Tibial nerve (tissue), 4 donors: ENCODE results near the gene NTRK1. TPM values are rescaled to one million over a fixed set of nuclear protein-coding genes. Genes with fewer than 3 reads are reported as not detected.

Experiments
- DNase-seq, 2 donors: peaks; one replicate each; pipeline ENCODE4 v3.0.0-alpha.2; 2019; ENCODE audit warnings: low spot score in 2 of 2
- H3K27ac ChIP-seq, 4 donors: fragments of 200-600 bp; sonication (generic) in 3 of 4; one replicate each; pipeline ENCODE4 v1.5.1; 2017 to 2019; ENCODE audit warnings: mild to moderate bottlenecking in 1 of 4
- H3K27me3 ChIP-seq, 2 donors: fragments of 200-600 bp; sonication (generic) in 1 of 2; one replicate each; pipeline versions ENCODE4 v1.5.1 to v1.6.0; 2017 to 2019
- H3K36me3 ChIP-seq, 3 donors: fragments of 200-600 bp; sonication (generic); one replicate each; pipeline ENCODE4 v1.5.1; 2018 to 2019
- H3K4me1 ChIP-seq, 4 donors: fragments of 200-600 bp; sonication (generic) in 3 of 4; one replicate each; pipeline ENCODE4 v1.5.1; 2017 to 2019
- H3K4me3 ChIP-seq, 4 donors: fragments of 200-600 bp; sonication (generic) in 3 of 4; one replicate each; pipeline ENCODE4 v1.5.1; 2017 to 2019; ENCODE audit warnings: mild to moderate bottlenecking in 1 of 4, moderate library complexity in 1 of 4
- H3K9me3 ChIP-seq, 4 donors: fragments of 200-600 bp; sonication (generic) in 3 of 4; one replicate each; pipeline ENCODE4 v1.5.1; 2017 to 2019
- EP300 ChIP-seq, 2 donors: sonication (generic); formaldehyde crosslinking; IDR thresholded peaks; one replicate each; pipeline ENCODE4 v1.6.1; 2017; ENCODE audit warnings: antibody characterized with exemption in 2 of 2, mild to moderate bottlenecking in 1 of 2
- POLR2A ChIP-seq, 2 donors: fragments of 450-650 bp; IDR thresholded peaks; one replicate each; pipeline ENCODE4 v1.6.1; 2017; ENCODE audit warnings: antibody characterized with exemption in 2 of 2, mild to moderate bottlenecking in 2 of 2, moderate library complexity in 2 of 2
- WGBS, 2 donors: methylation state at CpG; one replicate each; pipeline ENCODE4 v1.1.5; 2018; 5-methylcytosine and 5-hydroxymethylcytosine counted together
- total RNA-seq, 4 donors: library from RNA; depleted of rRNA; stranded (reverse); fragments of >200 nt; gene quantifications; one replicate each; pipeline ENCODE4 v1.1.0, GENCODE V29; 2016
- TF ChIP-seq, protein P1 (sequence below), 5 experiments: fragments of 200-600 bp in 3 of 5; fragments of 450-650 bp in 2 of 5; sonication (generic) in 3 of 5; IDR thresholded peaks; one replicate each; pipeline ENCODE4 v1.5.1; 2016 to 2019; ENCODE audit warnings: antibody characterized with exemption in 5 of 5, mild to moderate bottlenecking in 3 of 5, moderate library complexity in 2 of 5

The NTRK1 gene
- total RNA-seq, 4 donors from 2014 or later: 0.22 to 0.42 (median 0.39) TPM; not detected in 1

DNA sequence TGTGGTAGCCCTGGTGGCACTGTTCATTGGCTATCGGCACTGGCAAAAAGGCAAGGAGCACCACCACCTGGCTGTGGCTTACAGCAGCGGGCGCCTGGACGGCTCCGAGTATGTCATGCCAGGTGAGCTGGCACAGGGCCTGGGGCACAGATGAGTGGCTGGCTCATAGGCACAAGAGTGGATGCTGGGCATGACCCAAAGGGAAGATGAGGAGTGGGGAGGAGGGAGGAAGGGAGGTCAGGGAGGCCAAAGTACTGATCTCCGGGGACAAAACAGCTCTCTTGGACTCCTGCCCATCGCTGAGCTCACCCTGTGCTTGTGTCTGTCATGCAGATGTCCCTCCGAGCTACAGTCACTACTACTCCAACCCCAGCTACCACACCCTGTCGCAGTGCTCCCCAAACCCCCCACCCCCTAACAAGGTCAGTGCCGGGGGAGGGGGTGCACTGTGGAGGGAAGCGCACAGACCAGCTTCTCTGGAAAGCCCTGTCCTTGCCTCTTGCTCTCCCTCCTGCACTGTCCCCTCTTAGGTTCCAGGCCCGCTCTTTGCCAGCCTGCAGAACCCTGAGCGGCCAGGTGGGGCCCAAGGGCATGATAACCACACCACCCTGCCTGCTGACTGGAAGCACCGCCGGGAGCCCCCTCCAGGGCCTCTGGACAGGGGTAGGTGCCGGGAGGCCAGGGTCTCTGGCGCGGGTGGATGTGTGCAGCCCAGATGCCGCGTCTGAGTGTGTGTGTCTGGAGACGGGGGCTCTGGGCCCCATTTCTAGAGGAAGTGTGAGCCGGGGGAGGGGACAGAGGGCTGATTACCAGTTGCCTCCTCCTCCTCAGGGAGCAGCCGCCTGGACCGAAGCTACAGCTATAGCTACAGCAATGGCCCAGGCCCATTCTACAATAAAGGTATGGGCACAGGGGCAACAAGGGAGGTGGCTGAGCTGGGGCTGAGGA is 52.5 kb downstream of the NTRK1 start:
- Histone ChIP-seq H3K36me3 (peaks cover 0 to 73% (median 0%) of the 10 kb centered on the region in 3 donors), H3K27ac (no peak overlapping the region), H3K4me3 (no peak overlapping the region), H3K9me3 (peaks cover 0 to 7% (median 0%) of the 10 kb centered on the region in 4 donors), H3K27me3 (peaks cover 0 to 6% of the 10 kb centered on the region in 2 donors), H3K4me1 (peaks cover 0 to 27% (median 2%) of the 10 kb centered on the region in 4 donors)
- 63 to 65% methylated on average over 21 to 24 of the region's 24 CpGs for WGBS, 2 donors
- TF ChIP-seq EP300 (IDR thresholded peaks at IDR 0.05) (no peak), POLR2A (IDR thresholded peaks at IDR 0.05) (no peak)
- TF ChIP-seq, protein P1, sequence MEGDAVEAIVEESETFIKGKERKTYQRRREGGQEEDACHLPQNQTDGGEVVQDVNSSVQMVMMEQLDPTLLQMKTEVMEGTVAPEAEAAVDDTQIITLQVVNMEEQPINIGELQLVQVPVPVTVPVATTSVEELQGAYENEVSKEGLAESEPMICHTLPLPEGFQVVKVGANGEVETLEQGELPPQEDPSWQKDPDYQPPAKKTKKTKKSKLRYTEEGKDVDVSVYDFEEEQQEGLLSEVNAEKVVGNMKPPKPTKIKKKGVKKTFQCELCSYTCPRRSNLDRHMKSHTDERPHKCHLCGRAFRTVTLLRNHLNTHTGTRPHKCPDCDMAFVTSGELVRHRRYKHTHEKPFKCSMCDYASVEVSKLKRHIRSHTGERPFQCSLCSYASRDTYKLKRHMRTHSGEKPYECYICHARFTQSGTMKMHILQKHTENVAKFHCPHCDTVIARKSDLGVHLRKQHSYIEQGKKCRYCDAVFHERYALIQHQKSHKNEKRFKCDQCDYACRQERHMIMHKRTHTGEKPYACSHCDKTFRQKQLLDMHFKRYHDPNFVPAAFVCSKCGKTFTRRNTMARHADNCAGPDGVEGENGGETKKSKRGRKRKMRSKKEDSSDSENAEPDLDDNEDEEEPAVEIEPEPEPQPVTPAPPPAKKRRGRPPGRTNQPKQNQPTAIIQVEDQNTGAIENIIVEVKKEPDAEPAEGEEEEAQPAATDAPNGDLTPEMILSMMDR (IDR thresholded peaks at IDR 0.05): no peak
- no peak for DNase-seq

DNA sequence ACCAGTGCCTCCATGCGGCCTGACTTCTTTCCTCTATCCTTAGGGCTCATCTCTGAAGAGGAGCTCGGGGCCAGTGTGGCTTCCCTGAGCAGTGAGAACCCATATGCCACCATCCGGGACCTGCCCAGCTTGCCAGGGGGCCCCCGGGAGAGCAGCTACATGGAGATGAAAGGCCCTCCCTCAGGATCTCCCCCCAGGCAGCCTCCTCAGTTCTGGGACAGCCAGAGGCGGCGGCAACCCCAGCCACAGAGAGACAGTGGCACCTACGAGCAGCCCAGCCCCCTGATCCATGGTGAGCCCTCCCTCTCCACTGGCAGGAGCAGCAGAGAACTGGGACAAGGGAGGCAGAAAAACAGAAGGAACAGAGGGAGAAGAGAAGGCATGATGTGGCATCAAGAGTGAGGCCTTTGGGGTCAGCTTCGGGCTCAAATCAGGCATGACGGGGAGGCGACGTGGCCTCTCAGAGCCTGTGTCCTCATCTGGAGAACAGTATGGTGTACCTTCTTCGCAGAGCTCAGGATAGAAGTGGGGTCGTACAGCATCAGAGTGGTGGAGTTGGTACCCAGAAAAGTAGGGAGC is 53.2 kb downstream of the NTRK1 start:
- no peak for DNase-seq
- H3K36me3 ChIP-seq: peaks cover 0 to 66% (median 0%) of the 10 kb centered on the region in 3 donors
- H3K4me1 ChIP-seq: peaks cover 0 to 19% (median 0%) of the 10 kb centered on the region in 4 donors
- no peak overlapping the region for H3K27ac ChIP-seq
- TF ChIP-seq, protein P1 (IDR thresholded peaks at IDR 0.05): no peak
- TF ChIP-seq POLR2A (IDR thresholded peaks at IDR 0.05) (no peak), EP300 (IDR thresholded peaks at IDR 0.05) (no peak)
- H3K9me3 ChIP-seq: peaks cover 0 to 12% (median 0%) of the 10 kb centered on the region in 4 donors
- H3K27me3 ChIP-seq: peaks cover 0 to 7% of the 10 kb centered on the region in 2 donors
- no peak overlapping the region for H3K4me3 ChIP-seq
- 89 to 92% methylated on average over 12 to 13 of the region's 13 CpGs for WGBS, 2 donors

DNA sequence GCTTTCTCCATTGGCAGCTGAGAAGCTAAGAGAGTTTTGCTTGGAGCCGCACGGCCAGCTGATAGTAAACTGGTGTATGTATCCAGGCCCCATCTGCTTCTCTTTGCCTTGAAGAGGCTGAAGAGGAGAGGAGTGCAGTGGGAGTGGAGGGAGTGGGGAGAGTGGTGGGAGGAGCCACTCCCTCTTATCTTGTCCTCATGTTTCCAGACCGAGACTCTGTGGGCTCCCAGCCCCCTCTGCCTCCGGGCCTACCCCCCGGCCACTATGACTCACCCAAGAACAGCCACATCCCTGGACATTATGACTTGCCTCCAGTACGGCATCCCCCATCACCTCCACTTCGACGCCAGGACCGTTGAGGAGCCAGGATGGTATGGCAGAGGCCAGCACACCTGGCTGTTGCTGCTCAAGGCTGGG is 53.8 kb downstream of the NTRK1 start:
- DNase-seq: no peak
- TF ChIP-seq EP300 (IDR thresholded peaks at IDR 0.05): no peak
- Histone ChIP-seq H3K4me1 (peaks cover 0 to 14% (median 0%) of the 10 kb centered on the region in 4 donors), H3K9me3 (peaks cover 0 to 12% (median 0%) of the 10 kb centered on the region in 4 donors), H3K4me3 (no peak overlapping the region), H3K36me3 (peaks cover 0 to 66% (median 0%) of the 10 kb centered on the region in 3 donors), H3K27me3 (peaks cover 0 to 13% of the 10 kb centered on the region in 2 donors), H3K27ac (no peak overlapping the region)
- WGBS, 2 donors: 86 to 87% methylated on average over 9 of the region's 9 CpGs

DNA sequence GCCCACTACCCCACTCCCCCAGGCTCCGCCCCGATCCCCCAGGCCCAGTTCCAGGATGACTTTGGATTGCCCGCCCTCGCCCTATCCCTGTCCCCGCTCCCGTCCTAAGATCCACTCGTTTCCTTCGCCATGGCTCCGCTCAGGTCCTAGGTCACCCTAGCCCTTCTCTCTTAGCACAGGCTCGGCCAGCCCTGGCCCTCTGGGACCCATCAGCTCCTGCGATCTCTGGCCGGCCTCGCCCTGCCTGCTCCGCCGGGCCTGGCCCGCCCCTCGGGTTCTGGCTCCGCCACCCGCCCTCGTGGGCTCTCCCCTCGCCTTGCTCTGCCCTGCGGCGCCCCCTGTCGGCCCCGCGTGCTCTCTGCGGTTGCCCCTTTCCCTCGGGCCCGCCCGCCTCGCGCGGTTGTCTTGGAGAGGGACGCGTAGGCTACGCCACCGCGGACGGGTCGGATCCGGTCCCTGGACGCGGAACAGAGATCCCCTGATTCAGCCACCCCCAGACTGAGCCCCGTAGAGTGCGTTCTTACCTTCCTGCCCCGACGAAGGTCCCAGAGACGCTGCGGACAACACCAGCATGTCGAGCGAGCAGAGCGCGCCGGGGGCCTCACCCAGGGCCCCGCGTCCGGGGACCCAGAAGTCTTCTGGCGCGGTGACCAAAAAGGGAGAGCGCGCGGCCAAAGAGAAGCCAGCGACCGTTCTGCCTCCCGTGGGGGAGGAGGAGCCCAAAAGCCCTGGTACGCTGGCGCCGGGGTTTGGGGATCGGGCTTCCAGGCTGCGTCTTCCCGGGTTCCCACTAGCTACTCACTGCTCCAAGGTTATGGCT is 59.8 kb downstream of the NTRK1 start, which contains the start of gene LRRC71:
LRRC71 (plus strand) TSS at position 400 of the 820 bp plus-strand sequence; CDS start at position 572, 172 bp downstream.
- Histone ChIP-seq H3K27me3 (peaks cover 0 to 67% of the 10 kb centered on the region in 2 donors), H3K4me1 (peaks cover 0 to 26% (median 10%) of the 10 kb centered on the region in 4 donors), H3K36me3 (peaks cover 0 to 26% (median 0%) of the 10 kb centered on the region in 3 donors), H3K27ac (peak within 1 kb of the TSS in 1 of 4 donors; percentile 61), H3K9me3 (peaks cover 0 to 12% (median 0%) of the 10 kb centered on the region in 4 donors), H3K4me3 (peak within 1 kb of the TSS in 1 of 4 donors; percentile 29)
- peak; percentile 68 to 74 for DNase-seq
- 11 to 12% methylated on average over 57 to 64 of the region's 71 CpGs for WGBS, 2 donors
- TF ChIP-seq, protein P1 (IDR thresholded peaks at IDR 0.05): peak; percentile 47 to 95 (median 82)
- TF ChIP-seq EP300 (IDR thresholded peaks at IDR 0.05) (peak in 1 of 2 donors; percentile 72), POLR2A (IDR thresholded peaks at IDR 0.05) (no peak)

DNA sequence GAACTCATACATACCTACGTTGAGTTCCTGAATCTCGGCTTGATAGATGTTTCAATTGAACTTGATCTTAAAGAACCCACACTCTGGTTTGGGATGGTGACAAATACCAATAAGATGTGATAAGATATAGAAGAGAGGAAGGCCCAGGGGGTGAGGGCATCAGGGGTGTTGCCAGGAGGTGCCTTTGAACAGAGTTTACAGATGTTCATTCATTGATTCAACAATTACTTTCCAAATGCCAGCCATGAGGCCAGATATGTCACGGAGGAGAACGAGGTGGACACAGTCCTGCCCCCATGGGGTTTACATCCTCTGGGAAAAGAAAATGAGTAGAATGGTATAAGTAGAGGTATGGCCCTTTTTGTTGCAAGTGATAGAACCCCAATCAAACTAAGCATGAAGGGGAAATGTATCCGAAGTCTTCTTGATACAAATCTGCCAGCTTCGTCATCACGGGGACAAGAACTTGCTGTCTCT is 60.4 kb downstream of the NTRK1 start:
- Histone ChIP-seq H3K4me3 (no peak overlapping the region), H3K27me3 (peaks cover 0 to 72% of the 10 kb centered on the region in 2 donors), H3K27ac (no peak overlapping the region), H3K9me3 (peaks cover 0 to 12% (median 0%) of the 10 kb centered on the region in 4 donors), H3K4me1 (peaks cover 0 to 26% (median 10%) of the 10 kb centered on the region in 4 donors), H3K36me3 (peaks cover 0 to 20% (median 0%) of the 10 kb centered on the region in 3 donors)
- 60 to 64% methylated on average over 7 of the region's 7 CpGs for WGBS, 2 donors
- TF ChIP-seq EP300 (IDR thresholded peaks at IDR 0.05): no peak
- TF ChIP-seq, protein P1 (IDR thresholded peaks at IDR 0.05): no peak
- TF ChIP-seq POLR2A (IDR thresholded peaks at IDR 0.05): no peak
- no peak for DNase-seq
